Measurements from ENCODE around the gene MRPS31. TPM values are rescaled to one million over a fixed set of nuclear protein-coding genes. Genes with fewer than 3 reads are reported as not detected.

The MRPS31 gene
- total RNA-seq, 1 donor from 2014 or later = 25.5 TPM

Other genes with a start within 250 kb of the MRPS31 start
- gene FOXO1, start 104.5 kb downstream of the MRPS31 start, total RNA-seq = 31.4 TPM
- 5.2 TPM for gene SLC25A15, start 18.4 kb upstream of the MRPS31 start, total RNA-seq
- gene ELF1, start 248.1 kb upstream of the MRPS31 start, total RNA-seq = 124 TPM

All from ureter (tissue), 1 donor.